Activated naive CD4-positive, alpha-beta T cell treated with anti-CD3 and anti-CD28 coated beads, Interleukin-2, amount 50 U/mL, for 24 hours (primary cell): ENCODE data around the gene KREMEN1.

Experiments
- H3K27ac Mint-ChIP-seq: one replicate; pipeline ENCODE4 v1.8.0; 2021; ENCODE audit warnings: mild to moderate bottlenecking, mixed read lengths
- H3K27me3 Mint-ChIP-seq: one replicate; pipeline ENCODE4 v1.8.0; 2021; ENCODE audit warnings: mixed read lengths
- H3K36me3 Mint-ChIP-seq: one replicate; pipeline ENCODE4 v1.8.0; 2021; ENCODE audit warnings: mixed read lengths
- H3K4me1 Mint-ChIP-seq: one replicate; pipeline ENCODE4 v1.8.0; 2021; ENCODE audit warnings: mixed read lengths
- H3K4me3 Mint-ChIP-seq: one replicate; pipeline ENCODE4 v1.8.0; 2021; ENCODE audit warnings: mild to moderate bottlenecking, mixed read lengths
- H3K9me3 Mint-ChIP-seq: one replicate; pipeline ENCODE4 v1.8.0; 2021; ENCODE audit warnings: mixed read lengths

The KREMEN1 gene

GRCh38 chr22:29202212-29203192 is 129.7 kb downstream of the KREMEN1 start:
- Mint-ChIP-seq H3K36me3 (no peaks in the 10 kb centered on the region), H3K4me1 (peaks cover 14% of the 10 kb centered on the region), H3K9me3 (no peaks in the 10 kb centered on the region), H3K4me3 (no peak overlapping the region), H3K27me3 (peaks cover 26% of the 10 kb centered on the region), H3K27ac (no peak overlapping the region)

- H3K27ac Mint-ChIP-seq = no peak overlapping the region
- H3K4me3 Mint-ChIP-seq = no peak overlapping the region
- no peaks in the 10 kb centered on the region for H3K9me3 Mint-ChIP-seq
- H3K4me1 Mint-ChIP-seq = peaks cover 14% of the 10 kb centered on the region
- H3K27me3 Mint-ChIP-seq = peaks cover 26% of the 10 kb centered on the region
- H3K36me3 Mint-ChIP-seq = no peaks in the 10 kb centered on the region
These were observed 130.9 kb downstream of the KREMEN1 start for GRCh38 chr22:29203488-29204454.

- peaks cover 25% of the 10 kb centered on the region for H3K27me3 Mint-ChIP-seq
- H3K36me3 Mint-ChIP-seq = no peaks in the 10 kb centered on the region
- H3K4me3 Mint-ChIP-seq = peak overlapping the region; percentile 6
- H3K27ac Mint-ChIP-seq = no peak overlapping the region
- no peaks in the 10 kb centered on the region for H3K9me3 Mint-ChIP-seq
- H3K4me1 Mint-ChIP-seq = peaks cover 14% of the 10 kb centered on the region
These were observed 131.8 kb downstream of the KREMEN1 start for GRCh38 chr22:29204455-29205183.

GRCh38 chr22:29205252-29205593 is 132.4 kb downstream of the KREMEN1 start:
- Mint-ChIP-seq H3K27ac (no peak overlapping the region), H3K4me3 (peak overlapping the region; percentile 57), H3K36me3 (no peaks in the 10 kb centered on the region), H3K4me1 (peaks cover 14% of the 10 kb centered on the region), H3K27me3 (peaks cover 23% of the 10 kb centered on the region), H3K9me3 (no peaks in the 10 kb centered on the region)

- Mint-ChIP-seq H3K4me3 (peak within 1 kb of the TSS; percentile 57), H3K36me3 (no peaks in the 10 kb centered on the region), H3K4me1 (peaks cover 14% of the 10 kb centered on the region), H3K27me3 (peaks cover 21% of the 10 kb centered on the region), H3K9me3 (no peaks in the 10 kb centered on the region), H3K27ac (no peak within 1 kb of the TSS)
These were observed 132.9 kb downstream of the KREMEN1 start, which contains the start of gene EMID1 for GRCh38 chr22:29205594-29206371. EMID1 (plus strand) TSS chr22:29205896; CDS start chr22:29206039, 143 bp downstream.

- H3K4me1 Mint-ChIP-seq = peaks cover 14% of the 10 kb centered on the region
- no peaks in the 10 kb centered on the region for H3K9me3 Mint-ChIP-seq
- peaks cover 17% of the 10 kb centered on the region for H3K27me3 Mint-ChIP-seq
- peak overlapping the region; percentile 37 for H3K4me3 Mint-ChIP-seq
- no peak overlapping the region for H3K27ac Mint-ChIP-seq
- H3K36me3 Mint-ChIP-seq = no peaks in the 10 kb centered on the region
These were observed 133.8 kb downstream of the KREMEN1 start for GRCh38 chr22:29206372-29207242.

GRCh38 chr22:29207243-29207550 is 134.4 kb downstream of the KREMEN1 start:
- no peak overlapping the region for H3K27ac Mint-ChIP-seq
- no peaks in the 10 kb centered on the region for H3K36me3 Mint-ChIP-seq
- no peaks in the 10 kb centered on the region for H3K9me3 Mint-ChIP-seq
- H3K4me3 Mint-ChIP-seq = no peak overlapping the region
- peaks cover 11% of the 10 kb centered on the region for H3K4me1 Mint-ChIP-seq
- peaks cover 17% of the 10 kb centered on the region for H3K27me3 Mint-ChIP-seq

GRCh38 chr22:29207562-29208501 is 135.0 kb downstream of the KREMEN1 start:
- Mint-ChIP-seq H3K4me3 (no peak overlapping the region), H3K9me3 (no peaks in the 10 kb centered on the region), H3K27ac (no peak overlapping the region), H3K4me1 (peaks cover 5% of the 10 kb centered on the region), H3K27me3 (peaks cover 17% of the 10 kb centered on the region), H3K36me3 (no peaks in the 10 kb centered on the region)

GRCh38 chr22:29208502-29208862 is 135.6 kb downstream of the KREMEN1 start:
- Mint-ChIP-seq H3K27ac (no peak overlapping the region), H3K27me3 (peaks cover 16% of the 10 kb centered on the region), H3K9me3 (no peaks in the 10 kb centered on the region), H3K4me3 (no peak overlapping the region), H3K4me1 (peaks cover 5% of the 10 kb centered on the region), H3K36me3 (no peaks in the 10 kb centered on the region)

- no peak overlapping the region for H3K4me3 Mint-ChIP-seq
- no peaks in the 10 kb centered on the region for H3K36me3 Mint-ChIP-seq
- peaks cover 14% of the 10 kb centered on the region for H3K27me3 Mint-ChIP-seq
- H3K27ac Mint-ChIP-seq = no peak overlapping the region
- H3K9me3 Mint-ChIP-seq = no peaks in the 10 kb centered on the region
- peaks cover 5% of the 10 kb centered on the region for H3K4me1 Mint-ChIP-seq
These were observed 136.2 kb downstream of the KREMEN1 start for GRCh38 chr22:29208879-29209623.

GRCh38 chr22:29209624-29209929 is 136.7 kb downstream of the KREMEN1 start:
- no peaks in the 10 kb centered on the region for H3K36me3 Mint-ChIP-seq
- peaks cover 13% of the 10 kb centered on the region for H3K27me3 Mint-ChIP-seq
- H3K4me1 Mint-ChIP-seq = peaks cover 5% of the 10 kb centered on the region
- no peaks in the 10 kb centered on the region for H3K9me3 Mint-ChIP-seq
- H3K4me3 Mint-ChIP-seq = no peak overlapping the region
- H3K27ac Mint-ChIP-seq = peak overlapping the region; percentile 30

GRCh38 chr22:29211066-29211465 is 138.2 kb downstream of the KREMEN1 start:
- H3K27ac Mint-ChIP-seq = no peak overlapping the region
- peaks cover 8% of the 10 kb centered on the region for H3K27me3 Mint-ChIP-seq
- H3K4me1 Mint-ChIP-seq = peaks cover 5% of the 10 kb centered on the region
- no peaks in the 10 kb centered on the region for H3K9me3 Mint-ChIP-seq
- no peak overlapping the region for H3K4me3 Mint-ChIP-seq
- no peaks in the 10 kb centered on the region for H3K36me3 Mint-ChIP-seq

- peaks cover 1% of the 10 kb centered on the region for H3K4me1 Mint-ChIP-seq
- H3K4me3 Mint-ChIP-seq = no peak overlapping the region
- H3K36me3 Mint-ChIP-seq = no peaks in the 10 kb centered on the region
- H3K9me3 Mint-ChIP-seq = no peaks in the 10 kb centered on the region
- no peak overlapping the region for H3K27ac Mint-ChIP-seq
- peaks cover 5% of the 10 kb centered on the region for H3K27me3 Mint-ChIP-seq
These were observed 138.6 kb downstream of the KREMEN1 start for GRCh38 chr22:29211466-29211865.
